HG02870 (cell line): ENCODE results near the gene LUC7L2.
"Not testable (repeated sequence)": the region's sequence is repeated elsewhere in the genome, so short reads cannot be mapped to it uniquely, and the experiment has no call there.

ENCODE experiments used
- ATAC-seq: cut with Tn5 transposase; IDR thresholded peaks from one replicate; pipeline ENCODE4 v1.9.1; 2021; ENCODE audit warnings: mild to moderate bottlenecking, moderate library complexity; ENCODE audit not compliant: unreplicated experiment

Gene LUC7L2

DNA sequence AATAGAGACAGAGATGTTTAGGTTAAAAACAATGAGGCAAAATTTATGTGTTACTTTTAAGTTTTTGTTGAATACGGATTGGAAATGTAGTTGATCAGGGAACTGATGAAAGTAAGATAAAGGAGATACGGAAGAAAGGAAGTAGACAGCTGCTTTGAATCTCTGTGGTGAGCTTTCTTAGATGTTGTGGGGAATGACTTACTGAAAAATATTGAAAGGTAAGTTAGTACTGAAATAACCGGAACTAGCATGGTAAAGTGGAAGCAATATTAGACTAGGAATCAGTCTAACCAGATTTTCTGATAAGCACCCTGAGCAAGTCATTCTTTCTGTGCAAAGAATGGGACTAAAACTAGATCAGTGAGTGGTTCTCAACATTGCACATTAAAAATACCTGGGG, 34.8 kb downstream of the LUC7L2 start:
- ATAC-seq = no peak

DNA sequence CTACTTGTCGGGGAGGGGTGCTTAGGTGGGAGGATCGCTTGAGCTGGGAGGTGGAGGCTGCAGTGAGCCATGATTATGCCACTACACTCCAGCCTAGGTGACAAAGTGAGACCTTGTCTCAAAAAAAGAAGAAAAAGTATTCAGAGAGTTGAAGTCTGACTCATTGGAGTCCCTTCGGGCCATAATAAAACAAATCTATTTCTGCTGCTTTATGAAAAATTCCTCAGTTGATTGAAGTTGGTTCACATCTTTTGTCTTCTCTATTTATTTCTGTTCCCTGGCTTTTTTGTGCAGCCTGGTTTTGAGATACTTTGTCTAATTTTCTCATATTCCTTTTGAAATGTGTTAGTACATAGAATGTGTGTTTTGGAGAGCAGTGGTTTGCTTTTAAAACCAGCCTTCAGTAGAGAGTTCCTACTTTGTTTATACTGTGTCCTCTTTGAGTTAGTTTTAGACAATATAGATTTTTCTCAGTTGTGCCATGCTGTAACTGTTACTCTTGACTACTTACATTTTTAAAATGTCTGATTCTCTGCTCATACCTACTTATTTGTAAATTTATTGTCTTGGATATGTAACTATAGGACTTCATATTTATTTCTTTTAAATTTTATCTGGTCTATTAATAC, 36.7 kb downstream of the LUC7L2 start:
- no peak for ATAC-seq

DNA sequence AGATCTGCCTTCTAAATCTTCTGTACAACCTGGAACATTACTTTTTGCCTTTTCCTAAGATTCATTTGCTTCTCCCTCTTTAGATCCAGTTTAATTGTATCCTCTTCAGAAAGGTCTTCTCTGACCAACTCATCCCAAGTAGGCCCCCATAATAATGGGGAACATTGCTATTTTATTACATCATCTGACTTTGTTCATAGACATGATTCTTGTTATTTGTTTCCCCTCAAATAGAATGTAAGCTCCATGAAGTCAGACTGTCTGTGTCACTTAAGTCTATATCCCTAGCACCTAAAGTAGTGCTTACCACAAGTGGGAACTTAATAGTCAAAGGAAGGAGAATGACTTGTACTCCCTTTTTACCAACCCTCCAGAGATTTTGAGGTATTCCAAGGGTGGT, 37.5 kb downstream of the LUC7L2 start:
- no peak for ATAC-seq

GRCh38 chr7:139403601-139404000, 43.9 kb downstream of the LUC7L2 start:
- no peak for ATAC-seq

GRCh38 chr7:139407555-139407954, 47.9 kb downstream of the LUC7L2 start:
- ATAC-seq = no peak

- ATAC-seq = not testable (repeated sequence)
Measured at GRCh38 chr7:139414743-139415402, 55.2 kb downstream of the LUC7L2 start.

GRCh38 chr7:139416405-139416804, 56.7 kb downstream of the LUC7L2 start:
- ATAC-seq = no peak

DNA sequence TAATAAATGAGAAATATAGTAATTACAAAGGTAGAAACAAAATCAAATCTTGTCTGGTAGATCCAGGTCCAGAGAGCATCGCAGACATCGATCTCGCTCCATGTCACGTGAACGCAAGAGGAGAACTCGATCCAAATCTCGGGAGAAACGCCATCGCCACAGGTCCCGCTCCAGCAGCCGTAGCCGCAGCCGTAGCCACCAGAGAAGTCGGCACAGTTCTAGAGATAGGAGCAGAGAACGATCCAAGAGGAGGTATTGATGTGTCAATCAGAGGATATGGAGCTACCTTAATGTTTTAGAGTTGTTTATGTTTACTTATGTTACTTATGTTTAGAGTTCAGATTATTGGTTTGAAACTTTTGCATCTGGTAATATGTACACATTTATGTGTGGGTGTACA, 57.8 kb downstream of the LUC7L2 start:
- ATAC-seq = no peak

DNA sequence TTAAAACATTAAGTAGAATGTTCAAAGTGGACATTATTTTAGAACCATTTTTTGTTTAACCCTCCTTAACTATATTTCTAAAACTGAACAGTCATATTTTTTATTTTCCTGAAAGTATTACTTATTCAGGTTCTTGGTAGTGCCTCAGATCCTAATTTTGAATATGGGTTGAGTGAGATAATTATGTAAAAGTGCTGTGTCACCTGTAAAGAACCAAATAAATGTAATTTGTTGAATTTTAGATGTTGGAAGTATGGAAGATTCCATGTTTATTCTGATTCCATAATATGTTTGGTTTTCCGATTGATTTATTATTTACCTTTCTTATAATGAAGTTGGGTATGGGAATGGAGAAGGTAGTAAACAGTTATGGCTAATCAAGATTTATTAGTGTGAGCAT, 61.4 kb downstream of the LUC7L2 start:
- no peak for ATAC-seq

GRCh38 chr7:139422126-139422525, 62.4 kb downstream of the LUC7L2 start:
- no peak for ATAC-seq

DNA sequence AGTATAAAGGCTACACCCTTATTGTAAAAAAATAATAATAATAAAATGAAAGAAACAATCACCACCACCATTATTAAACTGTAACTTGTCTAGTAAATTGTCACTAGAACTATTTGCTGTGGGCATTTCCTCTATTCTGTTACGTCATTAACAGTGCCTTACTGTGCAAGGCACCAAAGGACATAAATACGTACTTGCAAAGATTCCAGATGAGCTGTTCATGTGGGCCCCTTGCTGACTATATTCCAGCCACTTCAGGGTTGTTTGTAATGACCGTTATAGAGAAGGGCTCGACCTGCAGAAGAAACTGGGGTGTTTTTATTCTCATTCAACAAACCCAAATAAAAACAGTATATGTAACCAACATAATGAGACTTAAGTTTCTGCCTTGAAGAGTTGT, 63.4 kb downstream of the LUC7L2 start:
- ATAC-seq = no peak

GRCh38 chr7:139424004-139424403, 64.3 kb downstream of the LUC7L2 start:
- no peak for ATAC-seq

GRCh38 chr7:139425701-139426100, 66.0 kb downstream of the LUC7L2 start:
- ATAC-seq = not testable (repeated sequence)

- no peak for ATAC-seq
Measured at GRCh38 chr7:139426258-139427028, 66.7 kb downstream of the LUC7L2 start.

GRCh38 chr7:139427029-139427420, 67.3 kb downstream of the LUC7L2 start:
- ATAC-seq = no peak

DNA sequence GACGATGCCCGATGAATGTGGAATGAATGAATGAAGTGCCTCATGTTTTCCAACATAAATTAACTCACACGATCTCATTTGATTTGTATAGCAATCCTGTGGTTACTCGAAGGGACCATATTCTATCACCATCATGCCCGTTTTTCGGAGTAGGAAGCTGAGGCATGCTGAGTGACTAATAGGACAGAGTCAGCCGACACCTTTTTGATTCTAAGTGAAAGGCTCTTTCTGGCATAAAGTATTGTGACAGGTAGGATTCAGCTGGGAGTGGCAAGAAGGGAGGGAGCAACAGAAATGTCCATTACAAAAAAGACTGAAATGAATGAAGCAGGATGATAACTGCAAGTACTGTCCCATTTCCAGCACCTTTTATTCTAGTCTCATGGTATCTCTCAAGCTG, 68.1 kb downstream of the LUC7L2 start:
- no peak for ATAC-seq

DNA sequence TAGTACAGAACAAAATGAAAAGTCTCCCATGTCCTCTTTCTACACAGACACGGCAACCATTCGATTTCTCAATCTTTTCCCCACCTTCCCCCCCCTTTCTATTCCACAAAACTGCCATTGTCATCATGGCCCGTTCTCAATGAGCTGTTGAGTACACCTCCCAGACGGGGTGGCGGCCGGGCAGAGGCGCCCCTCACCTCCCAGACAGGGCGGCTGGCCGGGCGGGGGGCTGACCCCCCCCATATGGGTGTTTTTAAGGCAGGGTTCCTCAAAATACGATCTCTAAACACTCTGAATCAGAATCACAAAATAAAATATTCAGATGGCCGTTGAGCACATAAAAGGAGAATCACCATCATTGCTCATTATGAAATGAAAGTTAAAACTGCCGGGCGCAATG, 70.0 kb downstream of the LUC7L2 start:
- not testable (repeated sequence) for ATAC-seq

DNA sequence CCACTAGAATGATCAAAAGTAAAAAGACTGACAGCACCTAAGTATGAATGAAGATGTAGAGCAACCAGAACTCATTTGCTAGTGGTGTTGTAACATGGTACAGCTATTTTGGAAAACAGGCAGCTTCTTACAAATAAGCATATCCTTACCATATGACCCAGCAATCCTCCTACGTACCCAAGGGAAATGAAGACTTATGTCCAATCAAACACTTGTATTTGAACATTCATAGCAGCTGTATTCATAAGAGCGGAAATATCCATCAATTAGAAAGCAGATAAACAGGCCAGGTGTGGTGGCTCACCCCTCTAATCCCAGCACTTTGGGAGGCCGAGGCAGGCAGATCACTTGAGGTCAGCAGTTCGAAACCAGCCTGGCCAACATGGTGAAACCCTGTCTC, 70.7 kb downstream of the LUC7L2 start:
- ATAC-seq = no peak

GRCh38 chr7:139431010-139431409, 71.3 kb downstream of the LUC7L2 start:
- ATAC-seq = no peak

DNA sequence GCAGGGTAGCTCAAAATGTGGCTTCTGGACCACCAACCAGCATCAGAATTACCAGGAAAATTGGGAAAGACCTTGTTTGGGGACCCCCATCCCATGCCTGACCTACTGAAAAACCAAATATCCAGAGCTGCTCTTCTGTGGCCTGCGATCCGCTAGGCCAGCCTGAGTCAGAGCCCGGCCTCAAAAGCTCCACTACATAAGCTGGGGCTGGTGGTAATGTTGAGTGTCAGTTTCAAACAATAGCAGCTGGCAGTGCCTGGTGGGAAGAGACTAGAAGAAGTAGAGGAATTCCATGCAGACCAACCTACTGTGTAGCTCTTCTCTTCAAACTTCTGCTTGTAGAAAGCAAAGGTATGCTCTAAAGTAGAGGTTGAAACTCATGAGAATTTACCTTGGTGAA, 71.8 kb downstream of the LUC7L2 start:
- no peak for ATAC-seq

GRCh38 chr7:139436806-139437205, 77.1 kb downstream of the LUC7L2 start:
- no peak for ATAC-seq

DNA sequence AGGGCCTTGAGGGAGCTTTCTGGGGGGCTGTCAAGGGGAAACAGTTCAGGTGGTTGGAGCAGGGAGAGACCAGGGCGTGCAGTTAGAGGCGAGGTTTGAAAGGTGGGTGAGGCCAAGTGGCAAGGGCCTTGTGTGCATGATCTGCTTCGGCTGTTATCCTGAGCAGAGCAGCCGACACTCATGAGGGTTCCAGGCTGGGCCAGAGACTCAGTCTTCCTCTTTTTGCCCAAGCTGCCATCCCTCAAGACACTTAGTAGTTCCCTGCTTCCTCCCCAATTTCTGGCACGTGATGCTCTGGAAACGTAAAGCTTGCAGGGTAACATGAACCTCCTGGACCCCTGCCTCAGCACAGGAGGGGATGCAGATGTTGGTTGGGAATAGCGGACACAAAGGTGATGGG, 79.7 kb downstream of the LUC7L2 start:
- no peak for ATAC-seq
